Trophoblast cell (in vitro differentiated cells and primary cell): ENCODE measurements around the gene CDC25C.

Experiments
- DNase-seq, 2 donors: peaks; one replicate each; pipeline ENCODE4 v3.0.0-alpha.2; 2016
- H2AFZ ChIP-seq: 2 replicates; pipeline ENCODE4 v1.6.1; 2013; ENCODE audit warnings: low read length, moderate library complexity, mild to moderate bottlenecking; ENCODE audit not compliant: insufficient read depth, poor library complexity
- H2AK5ac ChIP-seq: 2 replicates; pipeline ENCODE4 v1.6.1; 2013; ENCODE audit warnings: mild to moderate bottlenecking, low read length
- H2BK120ac ChIP-seq: 2 replicates; pipeline ENCODE4 v1.6.1; 2013; ENCODE audit warnings: low read length, mild to moderate bottlenecking, moderate library complexity; ENCODE audit not compliant: insufficient read depth, poor library complexity
- H2BK12ac ChIP-seq: 2 replicates; pipeline ENCODE4 v1.6.1; 2013; ENCODE audit warnings: mild to moderate bottlenecking, low read length, moderate library complexity
- H2BK5ac ChIP-seq: 2 replicates; pipeline ENCODE4 v1.6.1; 2013; ENCODE audit warnings: low read length, low read depth, moderate library complexity, mild to moderate bottlenecking; ENCODE audit not compliant: poor library complexity
- H3K14ac ChIP-seq: 2 replicates; pipeline ENCODE4 v1.6.1; 2013; ENCODE audit warnings: mild to moderate bottlenecking, low read length
- H3K18ac ChIP-seq: 2 replicates; pipeline ENCODE4 v1.6.1; 2013; ENCODE audit warnings: mild to moderate bottlenecking, low read length
- H3K23ac ChIP-seq: 2 replicates; pipeline ENCODE4 v1.6.1; 2013; ENCODE audit warnings: low read length
- H3K27ac ChIP-seq: 2 replicates; pipeline ENCODE4 v1.5.1; 2013; ENCODE audit warnings: low read depth, mild to moderate bottlenecking, inconsistent platforms, low read length, moderate library complexity
- H3K27me3 ChIP-seq: 2 replicates; pipeline ENCODE4 v1.6.1; 2013; ENCODE audit warnings: inconsistent platforms, mild to moderate bottlenecking, low read length, moderate library complexity; ENCODE audit not compliant: insufficient read depth
- H3K36me3 ChIP-seq, 2 experiments: 1 replicate in 1 of 2; 2 replicates in 1 of 2; pipeline ENCODE4 v1.6.1; 2013; ENCODE audit warnings: low read length in 2 of 2, mild to moderate bottlenecking in 2 of 2, moderate library complexity in 1 of 2; ENCODE audit not compliant: insufficient read depth in 2 of 2, control insufficient read depth in 1 of 2
- H3K4ac ChIP-seq: 2 replicates; pipeline ENCODE4 v1.6.1; 2013; ENCODE audit warnings: low read depth, mild to moderate bottlenecking, low read length, moderate library complexity
- H3K4me1 ChIP-seq, 2 experiments: 1 replicate in 1 of 2; 2 replicates in 1 of 2; pipeline ENCODE4 v1.6.1; 2013; ENCODE audit warnings: low read length in 2 of 2, mild to moderate bottlenecking in 2 of 2, moderate library complexity in 1 of 2; ENCODE audit not compliant: insufficient read depth in 2 of 2, control insufficient read depth in 1 of 2
- H3K4me2 ChIP-seq: 2 replicates; pipeline ENCODE4 v1.6.1; 2013; ENCODE audit warnings: inconsistent platforms, mild to moderate bottlenecking, low read length, moderate library complexity
- H3K4me3 ChIP-seq: 2 replicates; pipeline ENCODE4 v1.5.1; 2013; ENCODE audit warnings: mild to moderate bottlenecking, low read depth, low read length, inconsistent platforms
- H3K79me1 ChIP-seq: one replicate; pipeline ENCODE4 v1.6.1; 2013; ENCODE audit warnings: low read length
- H3K79me2 ChIP-seq: 2 replicates; pipeline ENCODE4 v1.6.1; 2013; ENCODE audit warnings: low read length, mild to moderate bottlenecking; ENCODE audit not compliant: control insufficient read depth, insufficient read depth, poor library complexity
- H3K9ac ChIP-seq: 2 replicates; pipeline ENCODE4 v1.6.1; 2013; ENCODE audit warnings: mild to moderate bottlenecking, low read length
- H3K9me3 ChIP-seq: 2 replicates; pipeline ENCODE4 v1.6.1; 2013; ENCODE audit warnings: low read depth, mild to moderate bottlenecking, control low read depth, inconsistent platforms, low read length; ENCODE audit not compliant: insufficient read depth
- H4K12ac ChIP-seq: 2 replicates; pipeline ENCODE4 v1.6.1; 2013; ENCODE audit warnings: low read depth, mild to moderate bottlenecking, low read length, moderate library complexity
- H4K8ac ChIP-seq: 2 replicates; pipeline ENCODE4 v1.6.1; 2013; ENCODE audit warnings: low read depth, mild to moderate bottlenecking, low read length, moderate library complexity
- H4K91ac ChIP-seq: one replicate; pipeline ENCODE4 v1.6.1; 2013; ENCODE audit warnings: low read depth, mild to moderate bottlenecking, low read length, moderate library complexity
- WGBS: extraction: QIAGEN DNeasy Blood & Tissue Kit; methylation state at CpG from one replicate; pipeline ENCODE4 v1.1.7; 2013; ENCODE audit warnings: missing lambda C conversion rate; ENCODE audit not compliant: insufficient read length, insufficient coverage; ENCODE audit errors: extremely low coverage; 5-methylcytosine and 5-hydroxymethylcytosine counted together

CDC25C gene

GRCh38 chr5:138339091-138339456, 7.5 kb upstream of the CDC25C start:
- H4K12ac ChIP-seq: no peak overlapping the region
- peak overlapping the region; percentile 3 for H2BK5ac ChIP-seq
- no peak overlapping the region for H3K14ac ChIP-seq
- no peak overlapping the region for H4K8ac ChIP-seq
- H3K9me3 ChIP-seq: no peaks in the 10 kb centered on the region
- H3K23ac ChIP-seq: no peak overlapping the region
- no peak overlapping the region for H2AK5ac ChIP-seq
- peak overlapping the region; percentile 91 for H3K4me3 ChIP-seq
- DNase-seq: peak in 1 of 2 donors; percentile 22
- no peak overlapping the region for H2BK12ac ChIP-seq
- H2AFZ ChIP-seq: no peak overlapping the region
- no peak overlapping the region for H2BK120ac ChIP-seq
- no peak overlapping the region for H3K18ac ChIP-seq
- H3K4ac ChIP-seq: peak overlapping the region; percentile 71
- H3K4me1 ChIP-seq: peaks cover 2 to 12% of the 10 kb centered on the region in 2 experiments
- H3K36me3 ChIP-seq: peaks cover 6 to 18% of the 10 kb centered on the region in 2 experiments
- peaks cover 16% of the 10 kb centered on the region for H3K79me2 ChIP-seq
- H3K9ac ChIP-seq: peak overlapping the region; percentile 92
- H3K79me1 ChIP-seq: peaks cover 16% of the 10 kb centered on the region
- H4K91ac ChIP-seq: peak overlapping the region; percentile 52
- peak overlapping the region; percentile 90 for H3K4me2 ChIP-seq
- H3K27me3 ChIP-seq: no peaks in the 10 kb centered on the region
- H3K27ac ChIP-seq: peak overlapping the region; percentile 7
- no CpG with 5 or more reads among the region's 7 CpGs for whole genome bisulfite sequencing

- Histone ChIP-seq H3K9me3 (no peaks in the 10 kb centered on the region), H3K79me1 (peaks cover 16% of the 10 kb centered on the region), H3K9ac (peak overlapping the region; percentile 92), H3K79me2 (peaks cover 16% of the 10 kb centered on the region), H4K8ac (peak overlapping the region; percentile 20), H2BK12ac (no peak overlapping the region), H3K23ac (no peak overlapping the region), H3K14ac (peak overlapping the region; percentile 77), H3K4me1 (peaks cover 2 to 12% of the 10 kb centered on the region in 2 experiments), H3K27me3 (no peaks in the 10 kb centered on the region), H4K91ac (peak overlapping the region; percentile 67), H2BK5ac (peak overlapping the region; percentile 57), H4K12ac (peak overlapping the region; percentile 20), H3K4me3 (peak overlapping the region; percentile 91), H3K18ac (peak overlapping the region; percentile 77), H3K4ac (peak overlapping the region; percentile 87), H3K36me3 (peaks cover 5 to 14% of the 10 kb centered on the region in 2 experiments), H2AK5ac (peak overlapping the region; percentile 21), H3K4me2 (peak overlapping the region; percentile 90), H3K27ac (peak overlapping the region; percentile 94), H2BK120ac (peak overlapping the region; percentile 61), H2AFZ (peak overlapping the region; percentile 51)
- no peak for DNase-seq
- WGBS: no CpG with 5 or more reads among the region's 22 CpGs
Observed at GRCh38 chr5:138338411-138339090, 6.9 kb upstream of the CDC25C start.

GRCh38 chr5:138337685-138338410, 6.2 kb upstream of the CDC25C start, which contains the start of gene FAM53C:
Gene FAM53C, plus strand, starts transcription at chr5:138338266. Its CDS starts 3,070 bp downstream, at chr5:138341336.
- Histone ChIP-seq H3K23ac (no peak within 1 kb of the TSS), H4K12ac (peak within 1 kb of the TSS; percentile 99), H2AK5ac (peak within 1 kb of the TSS; percentile 21), H3K79me1 (peaks cover 16% of the 10 kb centered on the region), H3K4me2 (peak within 1 kb of the TSS; percentile 90), H4K91ac (peak within 1 kb of the TSS; percentile 100), H3K27me3 (no peaks in the 10 kb centered on the region), H3K18ac (peak within 1 kb of the TSS; percentile 100), H4K8ac (peak within 1 kb of the TSS; percentile 100), H3K14ac (peak within 1 kb of the TSS; percentile 99), H3K27ac (peak within 1 kb of the TSS; percentile 94), H3K36me3 (peaks cover 3 to 12% of the 10 kb centered on the region in 2 experiments), H2BK5ac (peak within 1 kb of the TSS; percentile 100), H3K4ac (peak within 1 kb of the TSS; percentile 99), H3K4me3 (peak within 1 kb of the TSS; percentile 91), H2AFZ (peak within 1 kb of the TSS; percentile 99), H2BK120ac (peak within 1 kb of the TSS; percentile 100), H3K9me3 (no peaks in the 10 kb centered on the region), H3K4me1 (peaks cover 2 to 12% of the 10 kb centered on the region in 2 experiments), H2BK12ac (peak within 1 kb of the TSS; percentile 100), H3K79me2 (peaks cover 16% of the 10 kb centered on the region), H3K9ac (peak within 1 kb of the TSS; percentile 97)
- DNase-seq: peak; percentile 80 to 96
- WGBS: no CpG with 5 or more reads among the region's 56 CpGs

- no peaks in the 10 kb centered on the region for H3K27me3 ChIP-seq
- H4K12ac ChIP-seq: peak overlapping the region; percentile 99
- H3K79me1 ChIP-seq: peaks cover 16% of the 10 kb centered on the region
- H3K18ac ChIP-seq: peak overlapping the region; percentile 100
- H3K9me3 ChIP-seq: no peaks in the 10 kb centered on the region
- H2BK5ac ChIP-seq: peak overlapping the region; percentile 100
- peak overlapping the region; percentile 100 for H4K91ac ChIP-seq
- H3K4me3 ChIP-seq: peak overlapping the region; percentile 91
- H4K8ac ChIP-seq: peak overlapping the region; percentile 100
- peaks cover 3 to 12% of the 10 kb centered on the region in 2 experiments for H3K36me3 ChIP-seq
- peak overlapping the region; percentile 90 for H3K4me2 ChIP-seq
- H2AFZ ChIP-seq: peak overlapping the region; percentile 99
- peak; percentile 43 to 76 for DNase-seq
- H3K14ac ChIP-seq: peak overlapping the region; percentile 99
- WGBS: no CpG with 5 or more reads among the region's 13 CpGs
- peak overlapping the region; percentile 94 for H3K27ac ChIP-seq
- peak overlapping the region; percentile 97 for H3K9ac ChIP-seq
- peak overlapping the region; percentile 100 for H2BK120ac ChIP-seq
- peaks cover 2 to 12% of the 10 kb centered on the region in 2 experiments for H3K4me1 ChIP-seq
- H3K23ac ChIP-seq: no peak overlapping the region
- peak overlapping the region; percentile 99 for H2BK12ac ChIP-seq
- peak overlapping the region; percentile 99 for H3K4ac ChIP-seq
- peaks cover 16% of the 10 kb centered on the region for H3K79me2 ChIP-seq
- no peak overlapping the region for H2AK5ac ChIP-seq
Observed at GRCh38 chr5:138336952-138337684, 5.5 kb upstream of the CDC25C start.
